Sigmoid colon (tissue), 7 donors: ENCODE measurements around the gene RCSD1. TPM values are rescaled to one million over a fixed set of nuclear protein-coding genes. Genes with fewer than 3 reads are reported as not detected.

Experiments used
- DNase-seq: peaks from one replicate; pipeline ENCODE4 v3.0.0-alpha.2; 2019
- H3K27ac ChIP-seq, 4 donors: fragments of 200-600 bp; sonication (generic); one replicate each; pipeline ENCODE4 v1.5.1; 2016 to 2019; ENCODE audit warnings: mild to moderate bottlenecking in 1 of 4
- H3K27me3 ChIP-seq, 3 donors: fragments of 200-600 bp; sonication (generic); one replicate each; pipeline ENCODE4 v1.5.1; 2019; ENCODE audit warnings: mild to moderate bottlenecking in 1 of 3
- H3K36me3 ChIP-seq, 4 donors: fragments of 200-600 bp; sonication (generic); one replicate each; pipeline ENCODE4 v1.5.1; 2016 to 2019
- H3K4me1 ChIP-seq, 4 donors: fragments of 200-600 bp; sonication (generic); one replicate each; pipeline ENCODE4 v1.5.1; 2017 to 2019
- H3K4me3 ChIP-seq, 4 donors: fragments of 200-600 bp; sonication (generic); one replicate each; pipeline ENCODE4 v1.5.1; 2017 to 2019; ENCODE audit warnings: mild to moderate bottlenecking in 2 of 4, moderate library complexity in 1 of 4
- H3K9me3 ChIP-seq, 4 donors: fragments of 200-600 bp in 3 of 4; sonication (generic) in 3 of 4; one replicate each; pipeline versions ENCODE4 v1.5.1 to v1.6.1; 2013 to 2019
- CTCF ChIP-seq, 4 experiments: fragments of 450-650 bp in 3 of 4; fragments of 200-600 bp in 1 of 4; IDR thresholded peaks; one replicate each; pipeline ENCODE4 v1.5.1; 2016 to 2019; ENCODE audit warnings: antibody characterized with exemption in 4 of 4, mild to moderate bottlenecking in 3 of 4, moderate library complexity in 2 of 4
- EP300 ChIP-seq, 4 donors: sonication (generic); formaldehyde crosslinking; IDR thresholded peaks; one replicate each; pipeline ENCODE4 v1.6.1; 2017; ENCODE audit warnings: antibody characterized with exemption in 4 of 4
- POLR2A ChIP-seq, 2 donors: fragments of 450-650 bp; IDR thresholded peaks; one replicate each; pipeline ENCODE4 v1.6.1; 2016; ENCODE audit warnings: antibody characterized with exemption in 2 of 2, mild to moderate bottlenecking in 2 of 2, moderate library complexity in 2 of 2
- POLR2AphosphoS5 ChIP-seq, 4 donors: sonication (generic); formaldehyde crosslinking; IDR thresholded peaks; one replicate each; pipeline ENCODE4 v1.6.1; 2017; ENCODE audit warnings: antibody characterized with exemption in 4 of 4
- WGBS, 2 donors: extraction: QIAGEN DNeasy Blood & Tissue Kit; methylation state at CpG; one replicate each; pipeline ENCODE4 v1.1.7; 2013; 5-methylcytosine and 5-hydroxymethylcytosine counted together
- intact Hi-C: fragments of 100-400 bp; cut with DNase I; formaldehyde crosslinking; loops from one replicate; pipeline ENCODE4 v1.15.1; 2023
- polyA plus RNA-seq, 3 donors: library from polyadenylated mRNA; stranded (reverse); fragments of 200-250 nt; gene quantifications; one replicate each; pipeline ENCODE4 v1.2.3, GENCODE V29; 2013
- total RNA-seq, 4 donors: library from RNA; depleted of rRNA; stranded (reverse); fragments of >200 nt; gene quantifications; one replicate each; pipeline ENCODE4 v1.1.0, GENCODE V29; 2016
- donor health status: healthy with polysubstance abuse.
- donor health status: Bipolar disorder and iron deficiency.
- donor health status: healthy.

The RCSD1 gene
- total and polyA plus RNA-seq, 7 donors = 7.8 to 52.9 (median 9.7) TPM

- no peak for DNase-seq
- no peaks in the 10 kb centered on the region for H3K27me3 ChIP-seq
- H3K4me3 ChIP-seq = no peak overlapping the region
- no peaks in the 10 kb centered on the region for H3K4me1 ChIP-seq
- no peak for TF ChIP-seq EP300 (IDR thresholded peaks at IDR 0.05)
- intact Hi-C loops = no loop called here
- no peaks in the 10 kb centered on the region for H3K36me3 ChIP-seq
- H3K9me3 ChIP-seq = no peaks in the 10 kb centered on the region
- no peak overlapping the region for H3K27ac ChIP-seq
- 59 to 86% methylated on average over 1 of the region's 1 CpG for WGBS, 2 donors
Observed at GRCh38 chr1:167587872-167588271, 42.2 kb upstream of the RCSD1 start.

GRCh38 chr1:167588361-167588760, 41.7 kb upstream of the RCSD1 start:
- no peaks in the 10 kb centered on the region for H3K4me1 ChIP-seq
- 80 to 83% methylated on average over 2 of the region's 2 CpGs for whole genome bisulfite sequencing, 2 donors
- intact Hi-C loops = no loop called here

GRCh38 chr1:167592475-167592874, 37.6 kb upstream of the RCSD1 start:
- no peaks in the 10 kb centered on the region for H3K36me3 ChIP-seq
- H3K9me3 ChIP-seq = no peaks in the 10 kb centered on the region
- H3K27ac ChIP-seq = no peak overlapping the region
- intact Hi-C loops = no loop called here
- H3K4me3 ChIP-seq = no peak overlapping the region
- TF ChIP-seq CTCF (IDR thresholded peaks at IDR 0.05) (no peak), EP300 (IDR thresholded peaks at IDR 0.05) (no peak), POLR2A (IDR thresholded peaks at IDR 0.05) (no peak), POLR2AphosphoS5 (IDR thresholded peaks at IDR 0.05) (no peak)
- no peak for DNase-seq
- no peaks in the 10 kb centered on the region for H3K4me1 ChIP-seq
- H3K27me3 ChIP-seq = no peaks in the 10 kb centered on the region

More at GRCh38 chr1:167588361-167588760, 41.7 kb upstream of the RCSD1 start:
- Histone ChIP-seq H3K27me3 (no peaks in the 10 kb centered on the region), H3K9me3 (no peaks in the 10 kb centered on the region), H3K36me3 (no peaks in the 10 kb centered on the region), H3K27ac (no peak overlapping the region), H3K4me3 (no peak overlapping the region)
- DNase-seq = no peak
- TF ChIP-seq POLR2A (IDR thresholded peaks at IDR 0.05) = no peak
- no peak for TF ChIP-seq EP300 (IDR thresholded peaks at IDR 0.05)
- TF ChIP-seq CTCF (IDR thresholded peaks at IDR 0.05) = no peak
- TF ChIP-seq POLR2AphosphoS5 (IDR thresholded peaks at IDR 0.05) = no peak

- 78 to 80% methylated on average over 5 of the region's 5 CpGs for WGBS, 2 donors
- Histone ChIP-seq H3K27ac (no peak overlapping the region), H3K9me3 (no peaks in the 10 kb centered on the region), H3K27me3 (no peaks in the 10 kb centered on the region), H3K4me1 (no peaks in the 10 kb centered on the region), H3K36me3 (no peaks in the 10 kb centered on the region), H3K4me3 (no peak overlapping the region)
- DNase-seq = no peak
- TF ChIP-seq POLR2A (IDR thresholded peaks at IDR 0.05) (no peak), CTCF (IDR thresholded peaks at IDR 0.05) (no peak), POLR2AphosphoS5 (IDR thresholded peaks at IDR 0.05) (no peak), EP300 (IDR thresholded peaks at IDR 0.05) (no peak)
- intact Hi-C loops = no loop called here
Observed at GRCh38 chr1:167593860-167594259, 36.2 kb upstream of the RCSD1 start.

- Histone ChIP-seq H3K4me1 (peaks cover 0 to under 1% (median 0%) of the 10 kb centered on the region in 4 donors), H3K4me3 (no peak overlapping the region), H3K27ac (no peak overlapping the region), H3K36me3 (no peaks in the 10 kb centered on the region), H3K9me3 (no peaks in the 10 kb centered on the region), H3K27me3 (no peaks in the 10 kb centered on the region)
- WGBS, 2 donors = 16 to 55% methylated on average over 6 of the region's 6 CpGs
- TF ChIP-seq POLR2AphosphoS5 (IDR thresholded peaks at IDR 0.05) (no peak), CTCF (IDR thresholded peaks at IDR 0.05) (no peak)
- intact Hi-C loops = no loop called here
- DNase-seq = no peak
Observed at GRCh38 chr1:167594822-167595221, 35.2 kb upstream of the RCSD1 start.
